NB4 (cell line): Measurements from ENCODE around the gene PSMB4.

Experiments used
- CTCF ChIP-seq: IDR thresholded peaks from one replicate; pipeline ENCODE4 v1.5.1; 2012; ENCODE audit warnings: low read depth, low read length
- POLR2A ChIP-seq: IDR thresholded peaks from 2 replicates; pipeline ENCODE4 v1.6.1; 2011; ENCODE audit warnings: mild to moderate bottlenecking; ENCODE audit not compliant: insufficient read length; ENCODE audit errors: extremely low read depth
- TF ChIP-seq, protein P1 (sequence below): IDR thresholded peaks from 2 replicates; pipeline ENCODE4 v1.6.1; 2011; ENCODE audit warnings: low read depth, low read length

GRCh38 chr1:151367658-151368392 is 31.5 kb upstream of the PSMB4 start:
- no peak for TF ChIP-seq CTCF
- TF ChIP-seq POLR2A = no peak
- TF ChIP-seq, protein P1, sequence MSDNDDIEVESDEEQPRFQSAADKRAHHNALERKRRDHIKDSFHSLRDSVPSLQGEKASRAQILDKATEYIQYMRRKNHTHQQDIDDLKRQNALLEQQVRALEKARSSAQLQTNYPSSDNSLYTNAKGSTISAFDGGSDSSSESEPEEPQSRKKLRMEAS = no peak
